H1 (cell line): ENCODE data around the gene MGAT5B.

Experiments
- HDAC6 ChIP-seq: IDR thresholded peaks from one replicate; pipeline ENCODE4 v1.7.1; 2012; ENCODE audit warnings: low read depth, mild to moderate bottlenecking, inconsistent platforms, low read length, moderate library complexity
- POLR2A ChIP-seq, 2 experiments: IDR thresholded peaks; 1 replicate in 1 of 2; 2 replicates in 1 of 2; pipeline ENCODE4 v1.6.1; 2011; ENCODE audit warnings: low read depth in 2 of 2, low read length in 2 of 2, mild to moderate bottlenecking in 2 of 2; ENCODE audit errors: control extremely low read depth in 1 of 2
- TF ChIP-seq, protein P1 (sequence below), 3 experiments: IDR thresholded peaks; 1 replicate in 2 of 3; 2 replicates in 1 of 3; pipeline versions ENCODE4 v1.5.1 to v1.6.1; 2011; ENCODE audit warnings: low read length in 3 of 3, mild to moderate bottlenecking in 3 of 3, inconsistent platforms in 2 of 3, low read depth in 1 of 3, moderate library complexity in 1 of 3; ENCODE audit not compliant: insufficient read depth in 1 of 3; ENCODE audit errors: control extremely low read depth in 1 of 3

DNA sequence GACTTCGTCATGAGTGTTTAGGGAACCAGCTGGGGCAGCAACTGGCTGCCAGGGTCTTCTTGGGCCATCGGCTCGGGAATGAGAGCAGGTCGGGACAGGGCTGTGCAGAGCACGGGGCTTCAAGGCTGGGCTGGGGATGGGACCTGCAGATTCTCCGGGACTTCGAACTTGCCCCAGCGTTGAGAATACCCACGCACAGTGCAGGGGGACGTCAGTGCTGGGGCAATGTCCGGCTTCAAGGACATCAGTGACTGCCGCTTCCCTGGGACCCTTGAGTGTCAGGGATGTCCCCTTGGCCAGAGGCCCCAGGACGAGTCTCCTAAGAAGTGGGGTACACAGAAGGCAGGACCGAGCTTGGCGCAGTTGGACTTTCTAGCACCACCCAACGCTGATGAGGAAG is 76.3 kb downstream of the MGAT5B start:
- no peak for TF ChIP-seq HDAC6
- TF ChIP-seq, protein P1, sequence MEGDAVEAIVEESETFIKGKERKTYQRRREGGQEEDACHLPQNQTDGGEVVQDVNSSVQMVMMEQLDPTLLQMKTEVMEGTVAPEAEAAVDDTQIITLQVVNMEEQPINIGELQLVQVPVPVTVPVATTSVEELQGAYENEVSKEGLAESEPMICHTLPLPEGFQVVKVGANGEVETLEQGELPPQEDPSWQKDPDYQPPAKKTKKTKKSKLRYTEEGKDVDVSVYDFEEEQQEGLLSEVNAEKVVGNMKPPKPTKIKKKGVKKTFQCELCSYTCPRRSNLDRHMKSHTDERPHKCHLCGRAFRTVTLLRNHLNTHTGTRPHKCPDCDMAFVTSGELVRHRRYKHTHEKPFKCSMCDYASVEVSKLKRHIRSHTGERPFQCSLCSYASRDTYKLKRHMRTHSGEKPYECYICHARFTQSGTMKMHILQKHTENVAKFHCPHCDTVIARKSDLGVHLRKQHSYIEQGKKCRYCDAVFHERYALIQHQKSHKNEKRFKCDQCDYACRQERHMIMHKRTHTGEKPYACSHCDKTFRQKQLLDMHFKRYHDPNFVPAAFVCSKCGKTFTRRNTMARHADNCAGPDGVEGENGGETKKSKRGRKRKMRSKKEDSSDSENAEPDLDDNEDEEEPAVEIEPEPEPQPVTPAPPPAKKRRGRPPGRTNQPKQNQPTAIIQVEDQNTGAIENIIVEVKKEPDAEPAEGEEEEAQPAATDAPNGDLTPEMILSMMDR (IDR thresholded peaks at IDR 0.05; ENCODE audit: control extremely low read depth in 1 of 3, insufficient read depth in 1 of 3, low read depth in 1 of 3, low read length in 3 of 3): no peak
- no peak for TF ChIP-seq POLR2A (IDR thresholded peaks at IDR 0.05; ENCODE audit: control extremely low read depth in 1 of 2, low read depth in 2 of 2, low read length in 2 of 2)
